ENCODE measurements around the gene TOX2.

The TOX2 gene

GRCh38 chr20:43941476-43942200 lies 27.0 kb downstream of the TOX2 start:
- DNase-seq, result no peak

GRCh38 chr20:43942201-43942590 lies 27.5 kb downstream of the TOX2 start:
- no peak for DNase-seq

GRCh38 chr20:43942667-43943285 lies 28.1 kb downstream of the TOX2 start:
- no peak for DNase-seq

- no peak for DNase-seq
These were observed 29.1 kb downstream of the TOX2 start for GRCh38 chr20:43943725-43944124.

GRCh38 chr20:43944653-43945235 lies 30.1 kb downstream of the TOX2 start:
- no peak for DNase-seq

GRCh38 chr20:43945391-43946205 lies 30.9 kb downstream of the TOX2 start:
- no peak for DNase-seq

- DNase-seq, result no peak
These were observed 31.5 kb downstream of the TOX2 start for GRCh38 chr20:43946206-43946491.

GRCh38 chr20:43946659-43947315 lies 32.1 kb downstream of the TOX2 start:
- DNase-seq, result no peak

- no peak for DNase-seq
These were observed 32.7 kb downstream of the TOX2 start for GRCh38 chr20:43947316-43947710.

GRCh38 chr20:43948455-43948854 lies 33.8 kb downstream of the TOX2 start:
- DNase-seq, result no peak

- DNase-seq, result no peak
These were observed 34.6 kb downstream of the TOX2 start for GRCh38 chr20:43949248-43949647.

GRCh38 chr20:43949741-43950618 lies 35.3 kb downstream of the TOX2 start:
- DNase-seq, result no peak

GRCh38 chr20:43953919-43954592 lies 39.4 kb downstream of the TOX2 start:
- no peak for DNase-seq

- DNase-seq, result no peak
These were observed 40.0 kb downstream of the TOX2 start for GRCh38 chr20:43954704-43955061.

GRCh38 chr20:43955062-43955749 lies 40.6 kb downstream of the TOX2 start:
- no peak for DNase-seq

- no peak for DNase-seq
These were observed 41.1 kb downstream of the TOX2 start for GRCh38 chr20:43955750-43956191.

GRCh38 chr20:43957392-43957791 lies 42.7 kb downstream of the TOX2 start:
- no peak for DNase-seq

- DNase-seq, result no peak
These were observed 44.0 kb downstream of the TOX2 start for GRCh38 chr20:43958626-43959025.

- DNase-seq, result no peak
These were observed 44.6 kb downstream of the TOX2 start for GRCh38 chr20:43959079-43959919.

- no peak for DNase-seq
These were observed 45.2 kb downstream of the TOX2 start for GRCh38 chr20:43959920-43960227.

All from NCI-H146 (cell line).